ENCODE results near the gene RPRM. TPM values are rescaled to one million over a fixed set of nuclear protein-coding genes. Genes with fewer than 3 reads are reported as not detected.

Gene RPRM
- total RNA-seq, 1 experiment from 2014 or later, result 38.4 TPM

DNA sequence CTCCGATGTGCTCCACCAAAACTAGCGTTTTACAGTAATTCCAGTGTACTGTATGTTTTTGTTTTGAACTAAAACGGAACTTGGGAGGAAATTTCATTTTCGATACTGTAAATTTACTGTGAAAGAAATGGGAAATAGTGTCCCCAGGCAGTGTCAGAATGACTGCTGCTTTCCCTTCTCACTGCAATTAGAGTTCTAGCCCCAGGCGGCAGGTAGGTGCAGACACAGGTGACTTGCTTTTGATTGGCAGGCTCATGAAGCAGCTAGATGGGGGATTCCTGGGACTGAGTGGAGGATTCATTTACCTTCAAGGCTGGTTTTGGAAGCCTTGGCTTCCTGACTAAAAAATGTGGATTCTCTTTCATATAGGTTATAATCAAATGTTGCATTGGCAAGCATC, 27.0 kb downstream of the RPRM start:
- H2BK5ac ChIP-seq (ENCODE audit: insufficient read length, low read length), result no peak overlapping the region
- no peak overlapping the region for H3K14ac ChIP-seq (ENCODE audit: insufficient read depth, low read length)
- no peaks in the 10 kb centered on the region for H3K27me3 Mint-ChIP-seq (ENCODE audit: low read depth)
- H3K4me2 ChIP-seq (ENCODE audit: insufficient read depth, insufficient read length, low read length), result no peak overlapping the region
- H2AK5ac ChIP-seq (ENCODE audit: insufficient read length, low read length), result no peak overlapping the region
- no peaks in the 10 kb centered on the region for H3K9me3 ChIP-seq (ENCODE audit: control insufficient read depth, low read depth, low read length)
- DNase-seq, result no peak
- H3K56ac ChIP-seq (ENCODE audit: insufficient read length, low read depth, low read length), result no peak overlapping the region
- H3K4me3 Mint-ChIP-seq, result no peak overlapping the region
- H3K27ac ChIP-seq (ENCODE audit: insufficient read length, low read depth, low read length), result no peak overlapping the region
- no peak overlapping the region for H3K9ac ChIP-seq (ENCODE audit: extremely low read depth, insufficient read length, low read length)
- TF ChIP-seq, protein P1, sequence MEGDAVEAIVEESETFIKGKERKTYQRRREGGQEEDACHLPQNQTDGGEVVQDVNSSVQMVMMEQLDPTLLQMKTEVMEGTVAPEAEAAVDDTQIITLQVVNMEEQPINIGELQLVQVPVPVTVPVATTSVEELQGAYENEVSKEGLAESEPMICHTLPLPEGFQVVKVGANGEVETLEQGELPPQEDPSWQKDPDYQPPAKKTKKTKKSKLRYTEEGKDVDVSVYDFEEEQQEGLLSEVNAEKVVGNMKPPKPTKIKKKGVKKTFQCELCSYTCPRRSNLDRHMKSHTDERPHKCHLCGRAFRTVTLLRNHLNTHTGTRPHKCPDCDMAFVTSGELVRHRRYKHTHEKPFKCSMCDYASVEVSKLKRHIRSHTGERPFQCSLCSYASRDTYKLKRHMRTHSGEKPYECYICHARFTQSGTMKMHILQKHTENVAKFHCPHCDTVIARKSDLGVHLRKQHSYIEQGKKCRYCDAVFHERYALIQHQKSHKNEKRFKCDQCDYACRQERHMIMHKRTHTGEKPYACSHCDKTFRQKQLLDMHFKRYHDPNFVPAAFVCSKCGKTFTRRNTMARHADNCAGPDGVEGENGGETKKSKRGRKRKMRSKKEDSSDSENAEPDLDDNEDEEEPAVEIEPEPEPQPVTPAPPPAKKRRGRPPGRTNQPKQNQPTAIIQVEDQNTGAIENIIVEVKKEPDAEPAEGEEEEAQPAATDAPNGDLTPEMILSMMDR (conservative IDR thresholded peaks at IDR 0.05), result no peak
- no peaks in the 10 kb centered on the region for H3K79me2 ChIP-seq (ENCODE audit: insufficient read depth, low read length)
- peaks cover 2% of the 10 kb centered on the region for H3K4me1 ChIP-seq (ENCODE audit: insufficient read depth, low read length)
- H2AFZ ChIP-seq (ENCODE audit: low read length), result no peak overlapping the region
- no peak overlapping the region for H2BK15ac ChIP-seq (ENCODE audit: low read depth, low read length)
- no peak overlapping the region for H3T11ph ChIP-seq (ENCODE audit: low read length)
- no peaks in the 10 kb centered on the region for H3K23me2 ChIP-seq (ENCODE audit: insufficient read length, low read depth, low read length, poor library complexity, severe bottlenecking)
- H4K91ac ChIP-seq (ENCODE audit: insufficient read length, low read depth, low read length), result no peak overlapping the region
- no peaks in the 10 kb centered on the region for H3K27me3 ChIP-seq (ENCODE audit: insufficient read depth, low read length)
- no peak overlapping the region for H2BK20ac ChIP-seq (ENCODE audit: low read depth, low read length, poor library complexity, severe bottlenecking)
- no peak overlapping the region for H2BK120ac ChIP-seq (ENCODE audit: low read depth, low read length, poor library complexity, severe bottlenecking)
- no peak overlapping the region for H3K27ac Mint-ChIP-seq
- H3K9me3 Mint-ChIP-seq, result no peaks in the 10 kb centered on the region
- WGBS (ENCODE audit: extremely low coverage, insufficient read length, low lambda C conversion rate), result no CpG with 5 or more reads among the region's 5 CpGs
- no peak overlapping the region for H4K5ac ChIP-seq (ENCODE audit: insufficient read length, low read depth, low read length)
- no peak overlapping the region for H2BK12ac ChIP-seq (ENCODE audit: insufficient read length, low read depth, low read length)
- H3K79me1 ChIP-seq (ENCODE audit: insufficient read depth, low read depth, low read length, poor library complexity, severe bottlenecking), result no peaks in the 10 kb centered on the region
- no peak overlapping the region for H4K8ac ChIP-seq (replicated peaks; ENCODE audit: insufficient read length, low read depth, low read length)
- no peak overlapping the region for H3K18ac ChIP-seq (ENCODE audit: insufficient read length, low read depth, low read length)
- H4K20me1 ChIP-seq (ENCODE audit: control insufficient read depth, insufficient read depth, insufficient read length), result no peaks in the 10 kb centered on the region
- no peak overlapping the region for H3K23ac ChIP-seq (ENCODE audit: insufficient read length, low read depth, low read length)
- H3K36me3 Mint-ChIP-seq (ENCODE audit: insufficient read depth in 1 of 3, low read depth in 3 of 3), result peaks cover 0 to 8% (median 5%) of the 10 kb centered on the region in 3 experiments; a peak in 2 of 7 replicates
- no peak overlapping the region for H3K4ac ChIP-seq (ENCODE audit: low read depth, low read length)
- H3K4me1 Mint-ChIP-seq, result peaks cover 16 to 19% of the 10 kb centered on the region in 2 experiments
